Transverse colon (tissue), 4 donors: ENCODE results near the gene ZBTB48. TPM values are rescaled to one million over a fixed set of nuclear protein-coding genes. Genes with fewer than 3 reads are reported as not detected.

Experiments
- DNase-seq: peaks from one replicate; pipeline ENCODE4 v3.0.0-alpha.2; 2019
- H3K27ac ChIP-seq, 4 donors: fragments of 200-600 bp; sonication (generic); 2 replicates each; pipeline ENCODE4 v1.5.1; 2016 to 2018; ENCODE audit warnings: inconsistent platforms in 4 of 4
- H3K27me3 ChIP-seq: fragments of 200-600 bp; sonication (generic); 2 replicates; pipeline ENCODE4 v1.5.1; 2017; ENCODE audit warnings: inconsistent platforms
- H3K36me3 ChIP-seq, 4 donors: fragments of 200-600 bp; sonication (generic); 2 replicates each; pipeline ENCODE4 v1.5.1; 2017 to 2019; ENCODE audit warnings: inconsistent platforms in 4 of 4
- H3K4me1 ChIP-seq, 4 donors: fragments of 200-600 bp; sonication (generic); 2 replicates each; pipeline ENCODE4 v1.5.1; 2017 to 2020; ENCODE audit warnings: inconsistent platforms in 4 of 4
- H3K4me3 ChIP-seq, 4 donors: fragments of 200-600 bp; sonication (generic); 1 replicate in 1 of 4; 2 replicates in 3 of 4; pipeline versions ENCODE4 v1.5.1 to v1.6.1; 2017 to 2019; ENCODE audit warnings: inconsistent platforms in 4 of 4
- H3K9me3 ChIP-seq, 2 donors: fragments of 200-600 bp; sonication (generic); 2 replicates each; pipeline ENCODE4 v1.5.1; 2017 to 2019; ENCODE audit warnings: inconsistent platforms in 2 of 2
- CTCF ChIP-seq, 5 experiments: fragments of 200-600 bp in 3 of 5; fragments of 450-650 bp in 2 of 5; sonication (generic) in 3 of 5; IDR thresholded peaks; 1 replicate in 2 of 5; 2 replicates in 3 of 5; pipeline ENCODE4 v1.5.1; 2016 to 2017; ENCODE audit warnings: antibody characterized with exemption in 5 of 5, inconsistent platforms in 3 of 5, mild to moderate bottlenecking in 2 of 5, moderate library complexity in 1 of 5
- EP300 ChIP-seq: sonication (generic); formaldehyde crosslinking; IDR thresholded peaks from one replicate; pipeline ENCODE4 v1.6.1; 2017; ENCODE audit warnings: antibody characterized with exemption, low read depth
- POLR2A ChIP-seq: fragments of 450-650 bp; IDR thresholded peaks from one replicate; pipeline ENCODE4 v1.6.1; 2016; ENCODE audit warnings: antibody characterized with exemption, mild to moderate bottlenecking, moderate library complexity
- POLR2AphosphoS5 ChIP-seq, 3 donors: sonication (generic); formaldehyde crosslinking; IDR thresholded peaks; one replicate each; pipeline ENCODE4 v1.6.1; 2016; ENCODE audit warnings: antibody characterized with exemption in 3 of 3
- WGBS, 2 donors: methylation state at CpG; one replicate each; pipeline ENCODE4 v1.1.5; 2018; ENCODE audit warnings: low coverage in 1 of 2; 5-methylcytosine and 5-hydroxymethylcytosine counted together
- in situ Hi-C, 4 donors: fragments of 200-750 bp; cut with MboI; loops; one replicate each; pipeline versions ENCODE4 v1.15.0 to v1.15.1; 2017; ENCODE audit warnings: low sequenced_read_pairs in 3 of 4, low pct_ligation_motif_present in 1 of 4, low pct_unique_long_range_greater_than_20kb in 1 of 4
- intact Hi-C: fragments of 100-400 bp; cut with DNase I; formaldehyde crosslinking; loops from one replicate; pipeline ENCODE4 v1.15.1; 2023; ENCODE audit warnings: low total_unique reads
- total RNA-seq, 4 donors: library from RNA; depleted of rRNA; stranded (reverse); fragments of >200 nt; gene quantifications; one replicate each; pipeline ENCODE4 v1.1.0, GENCODE V29; 2016

ZBTB48 gene
- total RNA-seq, 4 donors from 2014 or later: 18.3 to 37.7 (median 30.5) TPM

- H3K27me3 ChIP-seq: no peaks in the 10 kb centered on the region
- H3K4me3 ChIP-seq: no peak overlapping the region
- peaks cover 0 to 23% (median 4%) of the 10 kb centered on the region in 4 donors for H3K36me3 ChIP-seq
- in situ Hi-C loops (loop anchor here in 1 of 4 donors (10.0 kb wide), 1 partner anchor 47 kb away; the partner anchor contains the start of gene ZBTB48), intact Hi-C loops (no loop called here)
- TF ChIP-seq CTCF (IDR thresholded peaks at IDR 0.05) (no peak), POLR2A (no peak), POLR2AphosphoS5 (IDR thresholded peaks at IDR 0.05) (no peak), EP300 (no peak)
- no peaks in the 10 kb centered on the region for H3K9me3 ChIP-seq
- 94% methylated on average over 41 of the region's 41 CpGs; no CpG with 5 or more reads in 1 of the 2 donors for WGBS, 2 donors
- no peak for DNase-seq
- H3K4me1 ChIP-seq: peaks cover 9 to 19% (median 15%) of the 10 kb centered on the region in 4 donors
- H3K27ac ChIP-seq: no peak overlapping the region
Observed at GRCh38 chr1:6621429-6622391, 41.9 kb downstream of the ZBTB48 start.

GRCh38 chr1:6622396-6623152 lies 42.8 kb downstream of the ZBTB48 start:
- no peaks in the 10 kb centered on the region for H3K27me3 ChIP-seq
- DNase-seq: no peak
- TF ChIP-seq EP300 (no peak), POLR2AphosphoS5 (IDR thresholded peaks at IDR 0.05) (no peak), CTCF (IDR thresholded peaks at IDR 0.05) (no peak), POLR2A (no peak)
- intact Hi-C loops (no loop called here), in situ Hi-C loops (loop anchor here in 1 of 4 donors (10.0 kb wide), 1 partner anchor 48 kb away; the partner anchor contains the start of gene ZBTB48)
- H3K4me3 ChIP-seq: no peak overlapping the region
- H3K4me1 ChIP-seq: peaks cover 10 to 22% (median 17%) of the 10 kb centered on the region in 4 donors
- WGBS, 2 donors: 85% methylated on average over 10 of the region's 10 CpGs; no CpG with 5 or more reads in 1 of the 2 donors
- no peaks in the 10 kb centered on the region for H3K9me3 ChIP-seq
- H3K36me3 ChIP-seq: peaks cover 0 to 23% (median 4%) of the 10 kb centered on the region in 4 donors
- no peak overlapping the region for H3K27ac ChIP-seq

- Histone ChIP-seq H3K27ac (peak overlapping the region in 1 of 4 donors; percentile 93), H3K36me3 (peaks cover 0 to 23% (median 4%) of the 10 kb centered on the region in 4 donors), H3K9me3 (no peaks in the 10 kb centered on the region), H3K4me3 (no peak overlapping the region), H3K4me1 (peaks cover 10 to 22% (median 17%) of the 10 kb centered on the region in 4 donors), H3K27me3 (no peaks in the 10 kb centered on the region)
- in situ Hi-C loops (loop anchor here in 1 of 4 donors (10.0 kb wide), 1 partner anchor 49 kb away; the partner anchor contains the start of gene ZBTB48), intact Hi-C loops (no loop called here)
- TF ChIP-seq EP300 (no peak), POLR2AphosphoS5 (IDR thresholded peaks at IDR 0.05) (no peak), POLR2A (no peak), CTCF (IDR thresholded peaks at IDR 0.05) (no peak)
- no peak for DNase-seq
- 68 to 80% methylated on average over 11 to 14 of the region's 14 CpGs for WGBS, 2 donors
Observed at GRCh38 chr1:6623269-6623965, 43.6 kb downstream of the ZBTB48 start.
